GM18508 (cell line): ENCODE measurements around the gene DIPK1A.

Experiments used
- ATAC-seq: cut with Tn5 transposase; IDR thresholded peaks from one replicate; pipeline ENCODE4 v1.9.1; 2021; ENCODE audit warnings: moderate number of reproducible peaks; ENCODE audit not compliant: insufficient read depth, unreplicated experiment

DIPK1A gene

DNA sequence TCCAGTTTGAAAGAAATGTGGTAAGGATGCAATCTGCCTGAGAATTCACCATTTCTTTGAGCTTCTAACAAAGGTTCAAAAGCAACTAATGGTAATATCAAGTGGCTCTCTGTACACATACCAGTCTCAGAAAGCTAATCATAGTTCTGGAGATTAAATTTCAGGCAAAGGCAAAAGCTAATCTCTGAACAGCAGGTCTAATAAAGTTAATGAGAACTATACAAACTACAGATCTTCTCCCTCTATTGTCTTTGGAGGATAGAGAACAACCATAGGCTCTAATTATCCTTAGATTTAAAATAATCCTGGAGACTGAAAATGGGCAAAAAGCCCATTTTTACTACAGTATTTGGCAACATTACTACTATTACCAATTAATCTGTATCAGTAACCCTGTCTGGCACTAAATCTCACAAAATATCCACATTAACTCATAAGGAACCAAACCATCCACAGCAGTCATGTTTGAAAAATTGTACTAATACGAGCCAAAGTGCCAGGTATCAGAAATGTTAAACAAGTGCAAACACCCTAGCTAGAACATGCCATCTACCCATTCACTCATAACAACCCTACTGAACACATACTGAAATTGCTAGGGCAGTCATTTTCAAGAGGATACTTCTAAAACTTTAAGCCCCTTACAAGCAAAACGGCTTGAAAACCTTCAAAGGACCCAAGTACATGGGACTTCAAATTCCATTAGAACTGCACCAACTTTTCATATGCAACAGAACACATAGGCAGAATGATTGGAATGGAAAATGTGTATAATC lies 4.8 kb downstream of the DIPK1A start:
- no peak for ATAC-seq

DNA sequence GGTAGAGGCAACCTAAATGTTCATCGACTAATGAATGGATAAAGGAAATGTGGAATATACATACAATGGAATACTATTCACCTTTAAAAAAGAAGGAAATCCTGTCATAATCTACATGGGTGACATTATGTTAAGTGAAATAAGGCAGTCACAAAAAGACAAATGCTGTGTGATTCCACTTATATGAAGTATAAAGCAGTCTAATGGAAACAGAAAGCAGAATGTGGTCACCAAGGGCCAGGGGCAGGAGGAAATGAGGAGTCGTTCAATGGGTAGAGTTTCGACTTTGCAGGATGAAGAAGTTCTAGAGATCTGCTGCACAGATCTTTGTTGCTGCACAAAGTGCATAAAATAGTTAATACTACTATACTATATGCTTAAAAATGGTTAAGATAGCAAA lies 7.8 kb downstream of the DIPK1A start:
- peak; percentile 65 for ATAC-seq

DNA sequence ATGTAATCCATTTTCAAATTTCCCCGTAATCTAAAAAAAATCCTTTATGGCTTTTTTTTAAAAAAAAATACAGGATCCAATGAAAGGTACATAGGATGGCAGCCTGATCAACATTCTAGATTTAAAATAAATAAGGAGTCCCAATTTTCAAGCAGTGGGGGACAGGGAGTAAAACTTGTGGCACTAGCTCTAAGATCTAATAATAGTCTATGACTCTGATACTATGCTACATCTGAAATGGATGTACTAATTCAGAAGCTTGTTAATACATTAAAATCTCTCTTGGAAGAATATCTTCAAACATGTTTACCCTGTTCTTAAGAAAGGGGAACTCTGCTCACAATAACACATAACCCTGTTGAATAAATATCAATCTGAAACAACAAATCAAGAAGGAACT lies 8.5 kb downstream of the DIPK1A start:
- ATAC-seq = no peak

DNA sequence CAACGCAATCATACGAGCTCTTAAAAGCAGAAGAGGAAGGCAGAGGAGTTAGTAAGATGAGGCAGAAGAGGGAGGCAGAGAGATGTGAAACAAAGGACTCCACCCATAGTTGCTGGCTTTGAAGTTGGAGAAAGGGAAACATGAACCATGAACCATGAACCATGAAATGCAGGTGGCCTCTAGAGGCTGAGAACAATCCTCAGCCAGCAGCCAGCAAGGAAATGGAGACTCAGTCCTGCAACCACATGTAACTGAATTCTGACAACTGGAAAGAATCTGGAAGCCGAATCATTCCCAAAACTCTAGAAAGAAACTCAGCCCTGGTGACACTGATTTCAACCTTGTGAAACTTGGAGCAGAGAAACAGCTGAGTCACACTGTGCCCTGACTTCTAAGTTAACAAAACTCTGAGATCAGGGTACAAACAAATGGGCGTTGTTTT lies 10.1 kb downstream of the DIPK1A start:
- ATAC-seq = peak; percentile 46

DNA sequence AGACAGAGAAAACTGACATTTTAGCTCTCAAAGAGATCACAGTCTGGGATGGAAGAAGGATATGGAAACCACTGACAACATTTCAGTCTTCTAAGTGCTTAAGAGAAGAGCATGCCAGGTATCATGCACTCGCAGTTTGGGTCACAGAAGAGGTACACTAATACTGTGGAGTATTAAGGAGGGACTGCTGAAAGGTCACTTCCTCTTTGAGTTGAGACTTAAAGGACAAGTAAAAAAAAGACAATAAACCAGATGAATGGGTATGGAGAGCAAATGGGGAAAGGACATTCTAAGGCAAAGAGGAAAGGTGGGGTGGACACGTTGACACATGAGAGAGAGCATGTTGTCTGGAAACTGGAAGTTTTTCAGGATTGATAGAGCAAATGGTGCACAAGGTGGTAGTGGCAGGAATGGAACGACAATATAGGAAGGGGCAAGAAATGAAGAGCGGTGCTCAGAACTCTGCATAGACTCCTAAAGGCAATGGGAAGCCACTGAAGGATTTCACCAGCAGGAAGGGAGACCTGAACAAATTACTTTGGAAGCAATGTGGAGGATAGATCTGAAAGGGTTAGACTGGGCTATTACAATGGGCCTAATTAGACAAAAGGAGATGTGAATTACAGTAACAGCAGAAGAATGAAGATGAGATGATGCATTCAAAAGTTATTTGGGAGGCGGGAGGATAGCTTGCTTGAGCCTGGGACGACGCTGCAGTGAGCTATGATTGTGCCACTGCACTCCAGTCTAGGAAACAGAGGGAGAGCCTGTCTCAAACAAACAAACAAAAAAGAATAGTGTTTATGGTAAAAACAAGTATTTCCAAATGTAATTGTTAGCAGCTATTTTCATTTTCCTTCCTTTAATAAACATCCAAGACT lies 11.1 kb downstream of the DIPK1A start:
- no peak for ATAC-seq

DNA sequence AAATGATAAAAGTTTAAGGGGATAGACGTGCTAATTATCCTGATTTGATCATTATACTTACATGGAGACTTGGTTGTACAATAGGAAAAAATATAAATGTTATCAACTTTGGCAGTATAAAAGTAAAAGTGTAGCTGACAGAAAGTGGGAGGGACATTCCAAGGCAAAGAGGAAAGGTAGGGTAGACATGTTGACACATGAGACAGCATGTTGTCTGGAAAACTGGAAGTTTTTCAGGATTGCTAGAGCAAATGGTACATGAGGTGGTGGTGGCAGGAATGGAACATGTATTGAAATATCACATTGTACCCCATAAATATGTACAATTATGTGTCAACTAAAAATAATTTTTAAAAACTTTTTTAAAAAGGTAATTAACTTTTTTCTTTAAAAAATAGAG lies 13.2 kb downstream of the DIPK1A start:
- no peak for ATAC-seq

DNA sequence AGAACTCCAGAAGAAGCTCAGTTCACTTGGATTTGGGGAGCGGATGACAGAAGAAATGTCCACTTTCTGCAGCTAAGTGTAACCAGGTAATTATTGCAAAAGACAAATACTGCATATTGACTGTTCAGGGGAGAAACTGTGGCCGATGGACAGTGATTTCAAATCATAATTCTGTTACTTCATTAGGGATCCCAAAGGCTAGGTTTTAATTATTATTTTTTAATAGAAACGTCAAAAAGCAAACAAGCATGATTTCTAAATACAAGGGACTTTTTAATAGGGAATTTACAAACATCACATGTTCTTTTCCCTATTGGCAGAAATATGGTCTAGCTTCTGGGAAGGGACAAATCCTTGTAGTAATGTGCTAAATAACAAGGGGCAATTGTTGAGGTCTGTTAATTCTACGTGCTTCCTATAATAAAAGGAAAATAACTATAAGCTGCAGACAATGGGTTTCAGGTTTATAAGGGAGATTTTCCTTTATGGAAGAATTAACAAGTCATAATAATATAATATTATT lies 15.5 kb downstream of the DIPK1A start:
- no peak for ATAC-seq

DNA sequence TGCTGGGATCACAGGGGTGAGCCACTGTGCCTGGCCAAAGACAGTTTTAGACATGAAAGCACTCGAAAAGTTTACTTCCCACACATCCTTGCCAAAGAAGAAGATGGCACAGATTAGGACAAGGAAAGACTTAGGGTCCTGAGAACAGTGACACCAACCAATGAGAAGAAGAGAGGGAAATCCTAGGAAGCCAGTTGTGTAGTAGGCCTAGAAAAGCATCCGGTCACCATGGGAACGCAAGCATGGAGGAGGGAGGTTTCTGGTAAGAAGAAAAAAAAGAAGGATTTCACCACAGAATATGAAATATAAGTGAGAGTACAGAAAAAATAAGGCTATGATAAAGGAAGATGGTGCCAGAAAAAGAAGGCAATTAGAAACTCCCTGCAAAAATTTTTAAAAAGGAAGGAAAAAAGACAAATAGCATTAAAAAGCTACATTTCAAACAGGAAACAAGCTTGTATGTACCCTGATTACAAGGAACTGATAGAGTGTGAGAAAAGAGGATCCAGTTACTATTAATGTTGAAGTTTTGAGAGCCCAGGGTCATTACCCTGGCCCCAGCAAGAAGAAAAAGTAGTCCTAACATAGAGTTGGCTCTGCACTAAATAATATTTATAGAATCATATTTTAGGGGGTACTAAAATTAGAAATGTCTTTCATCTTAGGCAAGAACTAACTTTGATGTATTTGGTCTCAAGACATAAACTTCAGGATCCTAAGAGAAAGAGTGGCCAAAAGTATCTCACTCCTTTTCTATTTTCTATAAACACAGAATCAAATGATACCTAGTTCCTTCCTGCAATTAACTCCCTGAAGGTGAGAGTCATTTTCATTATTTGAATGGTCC lies 16.1 kb downstream of the DIPK1A start:
- ATAC-seq = no peak

DNA sequence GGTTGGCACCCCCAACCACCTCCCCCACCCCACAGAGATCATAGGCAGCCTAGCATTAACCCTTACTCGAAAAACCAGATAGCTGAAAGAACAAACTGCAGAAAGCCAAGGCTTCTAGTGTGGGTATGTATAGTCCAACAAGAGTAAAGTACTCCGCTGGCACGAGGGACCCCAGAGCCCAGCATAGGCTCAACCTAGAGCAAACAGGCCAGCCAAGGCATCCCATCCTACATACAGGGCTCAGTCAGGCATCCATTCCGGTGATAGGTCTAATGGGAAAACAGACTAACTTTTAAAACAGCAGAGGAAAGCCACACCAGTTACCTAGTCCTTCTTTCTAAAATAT lies 17.8 kb downstream of the DIPK1A start:
- ATAC-seq = no peak

DNA sequence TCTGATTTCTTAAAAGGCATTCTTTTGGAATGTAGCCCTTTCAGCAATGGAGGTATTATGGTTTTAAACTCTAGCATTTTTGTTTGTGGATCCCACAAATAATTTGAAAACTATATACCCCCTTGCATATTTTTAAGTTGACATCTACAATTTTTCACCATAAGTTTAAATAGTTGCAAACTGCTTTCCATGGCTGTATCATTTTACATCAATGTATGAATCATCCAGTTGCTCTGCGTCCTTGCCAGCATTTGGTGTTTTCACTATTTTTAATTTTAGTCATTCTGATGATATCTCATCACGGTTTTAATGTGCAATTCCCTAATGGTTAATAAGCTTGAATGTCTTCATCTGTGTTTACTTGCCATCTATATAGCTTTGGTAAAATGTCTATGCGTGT lies 20.7 kb downstream of the DIPK1A start:
- no peak for ATAC-seq

DNA sequence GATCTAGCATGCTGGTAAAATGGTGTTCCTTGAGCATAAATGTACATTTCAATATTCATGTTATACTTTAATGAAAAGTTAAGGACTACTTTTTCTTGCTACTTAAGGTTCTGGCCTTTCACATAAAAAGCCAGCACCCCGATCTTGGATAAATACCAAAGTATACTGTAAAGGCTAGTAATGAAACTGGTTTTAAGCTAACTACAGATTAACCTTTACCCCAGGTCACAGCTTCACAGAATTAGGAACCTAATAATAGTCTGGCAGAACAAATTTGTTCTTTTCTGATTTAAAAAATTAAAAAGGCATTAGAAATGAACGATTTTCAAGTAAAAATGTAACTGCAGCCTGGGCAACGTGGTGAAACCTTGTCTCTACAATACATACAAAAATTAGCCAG lies 23.5 kb downstream of the DIPK1A start:
- no peak for ATAC-seq

DNA sequence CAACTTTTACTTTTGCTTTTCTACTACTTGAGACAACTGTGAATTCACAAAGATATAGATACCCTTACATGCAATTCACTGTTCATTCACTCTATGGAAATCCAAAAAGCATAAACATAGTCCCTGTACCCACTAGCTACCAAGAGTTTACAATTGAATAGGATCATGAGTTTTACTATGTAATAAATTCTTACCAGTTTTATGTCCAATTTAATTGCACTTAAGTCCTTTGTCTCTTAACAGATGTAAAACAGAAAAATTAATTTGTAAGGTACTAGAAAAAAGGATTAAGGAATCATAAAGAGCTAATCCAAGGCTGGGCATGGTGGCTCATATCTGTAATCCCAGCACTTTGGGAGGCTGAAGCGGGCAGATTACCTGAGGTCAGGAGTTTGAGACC lies 24.4 kb downstream of the DIPK1A start:
- ATAC-seq = no peak

DNA sequence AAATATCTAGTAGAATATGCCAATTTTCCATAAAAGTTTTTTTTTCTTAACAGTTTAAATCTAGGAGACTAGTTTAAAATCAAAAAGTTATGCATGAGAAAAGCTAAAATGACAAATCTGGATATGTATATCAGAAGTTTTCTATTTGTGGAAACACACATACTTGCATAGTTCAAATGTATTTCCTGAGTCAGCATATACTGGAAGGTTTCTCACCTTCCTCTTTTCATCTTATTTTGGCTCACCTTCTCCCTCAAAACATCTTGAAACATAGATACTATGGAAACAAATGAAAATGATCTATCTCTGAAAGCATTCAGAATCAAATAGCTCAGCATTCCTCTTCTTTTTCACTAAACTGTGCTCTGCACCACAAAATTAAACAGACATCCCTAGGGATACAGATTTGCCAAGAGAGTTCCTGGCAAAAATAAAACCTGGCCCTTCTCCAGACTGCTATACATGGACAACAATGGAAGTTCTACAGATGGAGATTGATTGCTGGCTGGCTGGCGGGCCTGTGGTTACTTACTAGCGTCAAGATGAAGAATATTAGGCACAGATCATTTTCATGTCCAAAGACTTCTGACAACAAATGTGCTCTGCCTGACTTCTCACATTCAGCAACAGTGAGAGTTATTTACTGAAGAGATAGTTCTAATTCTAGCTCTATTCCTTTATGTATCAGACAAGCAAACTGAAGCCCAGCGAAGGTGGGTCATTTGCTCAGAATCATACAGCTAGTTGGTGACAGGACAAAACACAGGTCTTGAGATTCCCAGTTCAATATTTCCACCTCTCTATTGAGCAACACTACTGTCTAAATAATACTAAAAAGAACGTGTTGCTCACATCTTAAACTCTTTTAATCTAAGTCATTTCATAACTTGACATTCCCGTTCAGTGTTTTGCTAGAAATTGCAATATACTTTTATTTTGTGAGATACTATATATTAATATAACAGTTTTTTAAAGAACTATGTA lies 26.6 kb downstream of the DIPK1A start:
- no peak for ATAC-seq

DNA sequence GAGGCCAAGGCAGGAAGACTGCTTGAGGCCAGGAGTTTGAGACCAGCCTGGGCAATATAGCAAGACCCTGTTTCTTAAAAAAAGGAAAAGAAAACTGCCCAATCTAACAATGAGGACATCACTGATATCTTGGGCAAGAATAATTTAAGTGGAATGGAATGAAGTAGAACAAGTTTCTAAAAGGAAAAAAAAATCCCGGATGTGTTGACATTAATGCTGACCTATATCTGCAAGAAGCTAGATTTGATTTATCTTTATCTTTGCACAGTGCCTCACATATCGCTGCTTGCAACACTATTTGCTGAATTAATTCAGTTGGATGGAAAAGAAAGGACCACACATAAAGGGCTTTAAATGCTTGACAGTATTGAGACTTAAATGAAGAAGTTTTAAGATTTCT lies 27.8 kb downstream of the DIPK1A start:
- ATAC-seq = no peak

DNA sequence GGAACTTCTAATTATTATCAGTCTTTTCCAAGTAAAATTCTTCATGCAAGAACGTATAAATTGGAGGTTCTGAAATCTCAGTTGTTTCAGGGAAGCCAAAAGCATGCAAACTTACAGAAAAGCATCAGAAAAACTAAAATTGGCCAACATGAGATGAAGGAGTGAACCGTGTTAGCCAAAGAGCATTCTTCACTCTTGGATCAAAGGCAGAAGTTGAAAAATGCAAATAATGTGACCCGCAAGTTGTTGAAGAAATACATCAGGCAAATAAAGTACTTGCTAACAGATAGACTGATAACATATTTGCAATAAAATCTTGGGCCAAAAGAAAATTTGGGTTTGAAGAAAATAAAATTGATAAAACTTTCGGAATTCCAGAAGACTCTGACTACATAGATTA lies 29.6 kb downstream of the DIPK1A start:
- no peak for ATAC-seq

DNA sequence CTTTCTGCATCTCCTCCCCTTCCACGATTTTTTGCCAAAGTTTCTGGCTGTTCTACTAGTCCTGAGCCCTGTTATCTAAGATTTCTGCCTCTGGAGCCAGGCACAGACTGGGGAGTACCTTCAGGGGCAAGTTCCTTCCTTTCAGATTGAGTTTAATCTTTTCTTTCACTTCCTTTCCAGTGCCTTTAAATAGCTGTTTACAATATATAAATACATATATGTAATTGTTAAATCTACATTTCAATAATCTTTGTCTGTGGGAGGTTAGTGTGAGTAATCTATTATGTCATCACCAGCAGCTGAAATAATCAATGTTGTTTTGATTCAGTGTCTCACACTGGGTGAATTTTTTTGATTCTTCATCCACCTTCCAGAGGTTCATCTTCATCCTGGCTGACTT lies 31.8 kb downstream of the DIPK1A start:
- ATAC-seq = no peak

DNA sequence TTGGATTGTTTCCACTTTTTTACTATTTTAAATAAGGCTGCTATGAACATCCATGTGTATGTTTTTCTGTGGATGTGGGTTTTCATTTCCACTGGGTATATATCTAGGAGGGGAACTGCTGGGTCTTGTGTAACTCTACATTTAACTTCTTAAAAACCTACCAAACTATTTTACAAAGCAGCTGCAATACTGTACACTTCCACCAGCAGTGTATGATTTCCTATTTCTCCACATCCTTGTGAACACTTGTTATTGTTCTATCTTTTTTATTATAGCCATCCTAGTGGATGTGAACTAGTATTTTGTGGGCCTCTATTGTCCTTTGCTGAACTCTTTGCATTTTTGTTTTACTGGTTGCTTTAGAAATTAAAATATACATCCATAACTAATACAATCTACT lies 33.4 kb downstream of the DIPK1A start:
- no peak for ATAC-seq

DNA sequence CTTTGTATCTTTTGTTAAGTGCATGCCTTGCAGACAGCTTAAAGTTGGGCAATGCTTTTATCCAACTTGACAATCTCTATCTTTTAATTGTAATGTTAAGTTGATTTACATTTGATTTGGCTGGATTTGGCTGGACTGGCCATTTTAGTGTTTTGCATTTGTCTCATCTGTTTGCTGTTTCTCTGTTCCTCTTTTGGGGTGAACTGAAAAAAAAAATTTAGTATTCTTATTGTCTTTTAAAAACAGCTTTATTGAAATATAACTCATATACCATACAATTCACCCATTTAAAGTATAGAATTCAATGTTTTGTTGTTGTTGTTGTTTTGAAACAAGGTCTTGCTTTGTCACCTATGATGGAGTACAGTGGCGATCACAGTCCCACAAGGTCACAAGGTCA lies 34.4 kb downstream of the DIPK1A start:
- no peak for ATAC-seq

DNA sequence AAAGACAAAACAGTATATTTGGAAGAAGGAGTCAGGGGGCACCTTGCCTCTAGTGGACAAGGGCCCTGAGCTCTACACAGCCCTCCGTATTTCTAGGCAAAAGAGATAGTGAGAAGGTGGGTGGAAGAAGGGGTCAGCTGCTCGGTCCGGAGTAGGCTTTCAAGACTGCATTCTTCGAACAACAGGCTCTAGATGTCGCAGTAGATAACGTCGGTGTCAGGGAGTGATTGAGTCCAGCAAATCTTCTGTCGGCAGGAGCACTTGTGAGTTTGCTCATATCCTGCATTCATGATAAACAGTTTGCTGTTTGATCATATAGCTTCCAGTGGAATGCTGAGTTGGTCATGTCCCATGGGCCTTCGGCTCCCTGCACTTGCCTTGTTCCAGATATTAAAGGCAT lies 36.8 kb downstream of the DIPK1A start:
- ATAC-seq = no peak
